ENCODE results near the gene MIPOL1. TPM values are rescaled to one million over a fixed set of nuclear protein-coding genes. Genes with fewer than 3 reads are reported as not detected.
A peak's percentile ranks its signal among the peaks of the same experiment; 100 is the strongest.
"Not testable (repeated sequence)": the region's sequence is repeated elsewhere in the genome, so short reads cannot be mapped to it uniquely, and the experiment has no call there.

The MIPOL1 gene, protein sequence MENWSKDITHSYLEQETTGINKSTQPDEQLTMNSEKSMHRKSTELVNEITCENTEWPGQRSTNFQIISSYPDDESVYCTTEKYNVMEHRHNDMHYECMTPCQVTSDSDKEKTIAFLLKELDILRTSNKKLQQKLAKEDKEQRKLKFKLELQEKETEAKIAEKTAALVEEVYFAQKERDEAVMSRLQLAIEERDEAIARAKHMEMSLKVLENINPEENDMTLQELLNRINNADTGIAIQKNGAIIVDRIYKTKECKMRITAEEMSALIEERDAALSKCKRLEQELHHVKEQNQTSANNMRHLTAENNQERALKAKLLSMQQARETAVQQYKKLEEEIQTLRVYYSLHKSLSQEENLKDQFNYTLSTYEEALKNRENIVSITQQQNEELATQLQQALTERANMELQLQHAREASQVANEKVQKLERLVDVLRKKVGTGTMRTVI
- total RNA-seq = 10.4 and 11.3 TPM in 2 replicates
- polyA plus RNA-seq (2012) = 2.3 TPM

DNA sequence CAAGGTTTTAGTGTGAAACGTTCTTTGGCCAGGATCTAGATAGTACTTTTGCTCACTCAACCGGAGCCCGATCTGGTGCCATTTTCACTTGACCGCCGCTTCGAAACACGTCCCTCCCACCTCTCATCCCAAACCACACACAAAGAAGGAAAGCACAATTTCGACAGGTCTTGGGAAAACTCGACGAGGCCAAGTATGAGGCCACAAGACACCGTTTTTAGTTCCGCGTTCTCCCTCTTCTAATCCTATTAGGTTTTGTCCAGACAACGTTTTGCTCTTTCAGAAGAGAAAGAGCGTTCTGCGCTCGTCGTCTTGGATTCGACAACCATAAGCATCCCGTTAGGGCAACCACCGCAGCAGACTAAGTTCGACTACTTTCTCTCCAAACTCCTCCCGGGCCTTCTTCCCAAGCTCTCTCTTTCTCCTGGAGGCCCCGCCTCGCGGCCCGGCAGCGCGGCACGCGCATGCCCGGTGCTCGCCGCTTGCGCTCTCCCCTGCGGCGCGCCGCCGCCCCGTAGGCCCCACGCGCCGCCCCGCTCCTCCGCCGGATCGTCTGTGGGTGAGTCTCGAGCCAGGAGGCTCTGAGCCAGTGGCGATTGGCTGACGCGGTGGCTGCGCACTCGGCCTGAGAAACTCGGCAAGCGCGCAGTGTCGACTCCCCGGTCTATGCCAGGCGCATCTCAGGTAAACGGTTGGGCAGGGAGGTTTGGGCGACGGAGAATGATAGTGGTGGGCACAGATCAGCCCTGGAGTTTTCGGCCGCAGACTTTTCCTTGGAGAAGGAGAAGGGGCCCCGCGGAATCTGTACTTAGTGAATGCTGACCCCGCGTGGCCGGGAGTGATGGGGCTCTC is at the start of gene MIPOL1:
Gene MIPOL1 (plus strand): TSS at position 517 of the 852 bp plus-strand sequence. CDS start 49,952 bp downstream, outside the sequence.
- DNase-seq (ENCODE audit: low read depth) = peak; percentile 93

DNA sequence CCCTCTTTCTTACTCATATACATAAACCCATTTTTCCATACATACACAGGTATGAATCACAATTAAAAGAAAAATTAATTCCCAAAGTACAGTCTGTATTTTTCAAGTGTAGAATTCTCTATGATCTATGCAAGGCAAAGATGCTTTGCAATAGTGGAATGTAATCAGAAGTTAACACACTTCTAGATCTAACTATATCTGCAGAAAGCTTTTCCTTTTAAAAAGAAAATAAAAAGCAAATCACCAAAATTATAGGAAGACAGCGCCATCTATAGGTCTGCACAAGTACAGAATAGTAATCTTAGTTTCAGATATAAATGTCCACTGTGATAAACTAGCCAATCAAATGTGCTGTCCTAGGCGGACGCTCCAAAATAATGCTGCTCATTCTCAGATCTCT is 47.3 kb upstream of the MIPOL1 start:
- peak; percentile 61 for DNase-seq (ENCODE audit: low read depth)

DNA sequence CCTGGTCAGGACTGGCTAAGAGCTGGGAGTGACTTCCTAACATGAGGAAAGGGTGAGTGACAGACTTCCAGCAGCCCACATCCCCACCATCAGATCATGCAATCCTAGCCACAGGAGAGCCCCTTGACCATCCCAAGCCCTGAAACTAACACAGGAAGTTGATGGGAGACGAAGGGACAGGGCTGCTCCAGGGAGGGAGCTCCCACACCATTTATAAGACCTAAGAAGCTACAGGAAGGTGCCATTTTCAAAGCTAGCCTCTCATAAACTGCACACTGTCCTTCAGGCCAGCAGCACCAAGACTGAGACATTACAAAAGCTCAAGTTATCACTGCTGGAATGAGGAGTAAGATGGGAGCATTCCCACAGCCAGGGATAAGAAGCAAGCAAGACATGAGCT is 44.7 kb upstream of the MIPOL1 start:
- DNase-seq (ENCODE audit: low read depth) = no peak

DNA sequence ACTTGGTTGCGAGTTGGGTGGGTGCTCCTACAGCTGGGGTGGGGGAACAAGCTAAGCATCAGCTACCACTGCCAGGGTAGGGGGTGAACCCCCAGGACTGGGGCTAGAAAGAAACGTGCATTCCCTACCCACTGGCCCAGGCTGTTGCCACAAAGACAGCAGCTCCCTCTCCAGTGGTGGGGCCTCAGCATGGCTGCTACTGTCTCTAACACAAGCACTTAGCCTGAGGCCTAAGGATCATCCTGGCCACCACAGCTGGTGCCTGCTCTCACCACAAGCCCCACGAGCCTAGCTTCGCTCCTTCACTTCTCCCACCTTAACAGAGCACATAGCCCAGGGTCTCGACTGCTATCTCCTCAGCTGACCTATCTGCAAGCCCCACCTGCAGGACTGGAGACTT is 44.3 kb upstream of the MIPOL1 start:
- no peak for DNase-seq (ENCODE audit: low read depth)

DNA sequence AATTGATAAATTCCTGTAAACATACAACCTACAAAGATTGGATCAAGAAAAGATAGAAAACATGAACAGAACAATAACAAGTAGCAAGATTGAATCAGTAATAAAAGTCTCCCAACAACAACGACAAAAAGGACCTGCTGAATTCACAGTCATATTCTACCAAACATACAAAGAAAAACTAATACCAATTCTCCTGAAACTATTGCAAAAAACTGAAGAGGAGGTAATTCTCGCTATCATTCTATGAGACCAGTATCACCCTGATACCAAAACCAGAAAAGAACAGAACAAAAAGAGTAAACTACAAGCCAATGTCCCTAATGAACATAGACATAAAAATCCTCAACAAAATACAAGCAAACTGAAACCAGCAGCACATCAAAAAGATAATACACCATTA is 39.8 kb upstream of the MIPOL1 start:
- no peak for DNase-seq (ENCODE audit: low read depth)

DNA sequence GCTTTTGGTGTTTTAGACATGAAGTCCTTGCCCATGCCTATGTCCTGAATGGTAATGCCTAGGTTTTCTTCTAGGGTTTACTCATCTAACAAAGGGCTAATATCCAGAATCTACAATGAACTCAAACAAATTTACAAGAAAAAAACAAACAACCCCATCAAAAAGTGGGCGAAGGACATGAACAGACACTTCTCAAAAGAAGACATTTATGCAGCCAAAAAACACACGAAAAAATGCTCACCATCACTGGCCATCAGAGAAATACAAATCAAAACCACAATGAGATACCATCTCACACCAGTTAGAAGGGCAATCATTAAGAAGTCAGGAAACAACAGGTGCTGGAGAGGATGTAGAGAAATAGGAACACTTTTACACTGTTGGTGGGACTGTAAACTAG is 35.4 kb upstream of the MIPOL1 start:
- DNase-seq (ENCODE audit: low read depth) = not testable (repeated sequence)

DNA sequence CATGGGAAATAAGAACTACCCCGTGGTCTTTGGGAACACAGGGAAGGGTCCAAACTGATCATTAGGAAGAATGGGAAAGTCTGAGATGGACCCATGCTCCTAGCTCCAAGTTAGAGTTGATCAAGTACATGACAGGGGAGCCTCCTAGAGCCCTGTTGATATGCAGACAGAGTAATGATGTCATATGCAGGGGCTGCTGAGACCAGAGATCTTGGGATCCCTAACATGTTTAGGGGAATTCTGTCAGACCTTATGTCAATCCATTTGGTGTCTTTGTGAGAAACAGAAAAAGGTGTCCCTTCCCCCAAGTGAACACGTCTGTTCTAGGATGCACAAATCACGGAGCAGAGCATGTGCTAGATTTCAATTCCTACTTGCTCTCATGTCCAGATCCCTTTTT is 31.9 kb upstream of the MIPOL1 start:
- DNase-seq (ENCODE audit: low read depth) = no peak

DNA sequence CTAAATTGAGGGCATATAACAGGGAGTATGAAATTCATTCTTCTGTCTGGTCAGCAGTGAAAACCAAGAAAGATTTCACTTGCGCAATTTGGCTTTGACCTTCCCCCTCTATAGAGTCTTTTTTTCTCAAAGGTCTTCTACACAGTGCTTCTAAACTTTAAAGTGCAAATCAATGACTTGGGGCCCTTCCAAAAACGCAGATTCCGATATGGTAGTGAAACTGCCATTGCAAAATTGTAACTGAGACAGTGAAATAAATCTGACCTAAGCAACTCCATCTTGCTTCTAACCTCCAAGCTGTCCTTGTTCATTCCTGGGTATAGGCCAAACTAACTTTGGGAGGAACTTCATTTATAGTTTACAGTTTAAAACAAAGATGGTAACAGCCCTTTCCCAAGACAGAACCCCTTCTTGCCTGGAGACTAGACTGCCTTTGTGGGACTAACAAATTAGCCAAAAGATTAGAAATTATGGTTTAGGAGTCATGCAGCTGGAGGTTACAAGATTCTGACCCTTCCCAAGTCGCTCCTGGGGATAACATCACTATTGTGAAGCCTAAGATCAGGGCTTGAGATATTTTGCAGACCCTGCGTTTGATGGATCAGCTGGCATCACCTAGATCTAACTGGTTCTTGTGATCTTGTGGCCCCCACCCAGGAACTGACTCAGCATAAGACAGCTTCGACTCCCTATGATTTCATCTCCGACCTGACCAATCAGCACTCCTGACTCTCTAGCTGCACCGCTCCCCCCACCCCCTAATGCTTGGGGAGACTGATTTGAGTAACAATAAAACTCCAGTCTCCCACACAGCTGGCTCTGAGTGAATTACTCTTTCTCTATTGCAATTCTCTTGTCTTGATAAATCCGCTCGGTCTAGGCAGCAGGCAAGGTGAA is 30.3 kb upstream of the MIPOL1 start:
- no peak for DNase-seq (ENCODE audit: low read depth)

DNA sequence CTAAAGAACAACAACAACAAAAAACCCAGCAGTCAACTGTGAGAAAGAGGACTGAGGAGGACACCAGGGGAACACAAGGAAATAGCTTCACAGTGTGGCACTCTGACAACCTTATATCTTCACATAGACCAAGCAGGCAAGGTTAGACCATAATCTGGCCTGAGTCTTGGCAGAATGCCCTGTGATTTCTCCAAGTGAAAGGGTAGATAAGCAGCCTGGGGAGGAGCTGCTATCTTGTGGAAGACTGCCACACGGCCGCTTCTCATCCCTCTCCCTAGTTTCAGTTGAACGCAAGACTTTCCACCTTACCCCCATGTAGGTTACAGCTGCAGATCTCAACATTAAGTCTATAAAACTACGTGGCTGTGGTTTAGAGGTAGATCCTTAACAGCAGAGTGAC is 29.0 kb upstream of the MIPOL1 start:
- DNase-seq (ENCODE audit: low read depth) = no peak

DNA sequence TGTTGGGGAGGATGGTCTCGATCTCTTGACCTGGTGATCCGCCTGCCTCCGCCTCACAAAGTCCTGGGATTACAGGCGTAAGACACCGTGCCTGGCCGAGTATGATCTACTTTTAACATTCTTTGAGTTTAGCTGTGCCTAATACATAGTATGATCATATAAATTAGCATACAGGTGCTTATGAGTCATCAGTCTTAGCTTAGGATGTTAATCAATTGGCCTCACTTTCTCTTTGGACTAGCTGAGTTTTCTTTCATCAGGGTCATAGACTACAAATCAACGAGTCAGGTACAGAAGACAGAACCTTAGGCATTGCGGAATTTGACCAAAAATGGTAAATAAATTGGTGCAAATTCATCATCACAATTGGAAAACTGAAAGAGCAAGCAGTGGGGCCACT is 27.5 kb upstream of the MIPOL1 start:
- DNase-seq (ENCODE audit: low read depth) = no peak

DNA sequence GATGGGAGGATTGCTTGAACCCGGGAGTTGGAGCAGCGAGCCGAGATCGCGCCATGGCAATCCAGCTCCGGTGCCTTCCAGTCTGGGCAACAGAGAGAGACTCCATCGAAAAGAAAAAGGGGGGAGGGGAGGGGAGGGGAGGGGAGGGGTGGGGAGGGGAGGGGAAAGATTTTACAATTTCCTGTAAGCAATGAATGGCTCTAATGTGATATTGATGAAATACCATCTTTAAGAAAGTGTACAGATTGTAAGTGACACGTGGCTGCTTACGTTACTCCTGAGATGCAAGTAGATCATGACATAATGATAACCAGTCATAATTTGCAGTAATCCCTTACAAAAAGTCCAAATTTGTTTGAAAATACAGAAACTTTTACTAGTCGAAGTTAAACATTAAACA is 26.7 kb upstream of the MIPOL1 start:
- DNase-seq (ENCODE audit: low read depth) = no peak

DNA sequence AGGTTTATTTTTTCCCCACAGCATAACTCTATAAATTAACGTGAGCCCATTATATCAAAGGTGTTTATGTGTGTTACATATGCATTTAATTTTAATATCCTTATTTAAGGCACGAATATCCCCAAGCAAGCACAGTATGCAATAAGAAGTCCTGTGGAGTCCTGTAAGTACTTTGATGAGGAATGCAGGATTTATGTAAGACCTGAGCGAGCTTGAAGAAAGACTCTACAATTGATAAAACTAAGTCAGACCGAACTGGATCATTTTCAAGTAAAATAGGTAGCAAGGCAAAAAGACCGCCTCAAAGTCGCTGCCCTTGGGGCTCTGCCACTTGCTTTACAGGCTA is 26.1 kb upstream of the MIPOL1 start:
- no peak for DNase-seq (ENCODE audit: low read depth)

DNA sequence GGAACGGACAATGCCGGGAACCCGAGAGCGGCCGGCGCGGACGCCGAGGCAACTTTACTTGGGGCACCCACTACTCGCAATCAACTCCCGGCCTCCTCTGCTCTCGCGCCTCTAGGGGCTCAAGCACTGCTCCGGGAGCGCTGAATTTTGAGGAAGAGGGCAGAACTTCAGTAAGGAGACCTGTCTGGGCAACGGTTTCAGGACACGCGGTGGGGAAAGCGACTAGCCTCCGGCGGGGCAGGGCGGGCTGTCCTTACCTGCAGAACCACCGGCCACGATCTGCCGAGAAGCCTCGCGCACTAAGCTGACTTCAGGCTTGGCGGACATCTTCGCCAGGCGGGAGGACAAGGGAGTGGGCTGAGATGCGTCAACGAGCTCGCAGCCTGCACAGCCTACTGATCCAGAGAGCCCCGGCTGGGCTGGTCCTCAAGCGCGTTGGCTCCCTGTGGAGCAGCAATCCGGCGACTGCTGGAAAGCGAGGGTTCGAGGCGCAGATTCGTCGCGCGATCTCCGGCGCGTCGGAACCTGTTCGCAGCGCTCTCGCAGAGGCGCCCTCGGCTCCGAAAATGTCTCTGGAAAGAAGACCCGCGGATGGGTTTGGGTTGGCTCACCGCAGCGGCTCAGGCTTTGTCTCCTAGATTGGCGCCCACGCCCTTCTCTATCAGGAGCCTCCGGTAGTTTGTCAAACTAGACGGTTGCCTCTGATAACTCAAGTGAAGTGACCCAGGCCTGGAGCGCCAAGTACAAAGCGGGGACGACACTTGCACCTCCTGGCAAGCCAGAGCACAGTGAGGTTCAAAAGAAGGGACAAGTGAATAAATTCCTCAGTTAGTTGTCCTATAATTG is 25.5 kb upstream of the MIPOL1 start, which contains the start of gene SLC25A21:
Gene SLC25A21 (minus strand): TSS at position 583 of the 846 bp plus-strand sequence.
- peak; percentile 87 for DNase-seq (ENCODE audit: low read depth)

DNA sequence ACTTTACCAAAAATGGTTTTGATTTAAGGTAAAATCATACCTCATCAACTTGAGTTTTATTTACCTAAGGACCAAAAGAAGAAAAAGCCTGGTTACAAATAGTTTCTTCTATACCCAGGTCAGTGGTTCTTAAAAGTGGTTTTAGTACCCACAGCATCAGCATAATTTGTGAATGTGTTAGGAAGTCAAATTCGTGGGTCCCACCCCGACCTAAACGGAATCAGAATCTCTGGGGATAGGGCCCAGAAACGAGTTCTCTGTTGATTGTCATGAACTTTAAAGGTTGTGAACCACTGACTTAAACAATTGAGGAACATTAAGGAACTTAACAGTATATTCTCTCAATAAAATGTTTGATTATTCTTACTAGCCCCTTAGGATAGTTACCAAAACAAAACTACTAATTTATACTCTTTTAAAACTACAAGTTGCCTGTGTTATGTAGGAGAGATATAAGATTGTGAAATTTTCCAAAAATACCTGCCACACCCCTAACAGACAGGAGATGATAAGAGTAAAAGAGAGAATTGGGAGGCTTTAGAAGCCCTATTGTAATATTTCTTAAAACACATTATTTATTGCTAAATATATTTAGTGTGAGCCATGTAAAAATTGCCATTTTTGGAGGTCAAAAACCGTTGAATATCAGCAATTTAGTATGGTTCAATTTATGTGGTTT is 24.7 kb upstream of the MIPOL1 start:
- no peak for DNase-seq (ENCODE audit: low read depth)

DNA sequence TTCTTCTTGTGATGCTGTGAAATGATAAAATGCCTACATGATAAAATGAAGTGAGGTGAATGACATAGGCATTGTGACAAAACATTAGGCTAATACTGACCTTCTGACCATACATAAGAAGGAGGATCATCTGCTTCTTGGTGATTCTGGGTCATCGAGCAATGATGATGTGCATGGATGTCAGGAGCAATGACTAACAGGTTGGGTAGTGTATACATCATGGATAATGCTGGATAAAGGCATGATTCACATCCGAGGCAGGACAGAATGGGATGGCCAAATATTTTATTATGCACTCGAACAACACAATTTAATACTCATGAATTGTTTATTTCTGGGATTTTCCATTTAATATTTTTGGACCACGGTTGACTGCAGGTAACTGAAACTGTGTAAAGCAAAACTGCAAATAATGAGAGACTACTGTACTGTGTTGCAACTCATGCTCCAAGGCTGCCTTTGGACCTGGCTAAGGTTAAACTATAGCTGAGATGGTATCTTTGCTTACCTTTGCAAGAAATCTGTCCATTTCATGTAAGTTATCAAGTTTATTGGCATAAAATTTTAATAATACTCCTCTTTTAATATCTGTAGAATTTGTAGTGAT is 17.7 kb upstream of the MIPOL1 start:
- no peak for DNase-seq (ENCODE audit: low read depth)

DNA sequence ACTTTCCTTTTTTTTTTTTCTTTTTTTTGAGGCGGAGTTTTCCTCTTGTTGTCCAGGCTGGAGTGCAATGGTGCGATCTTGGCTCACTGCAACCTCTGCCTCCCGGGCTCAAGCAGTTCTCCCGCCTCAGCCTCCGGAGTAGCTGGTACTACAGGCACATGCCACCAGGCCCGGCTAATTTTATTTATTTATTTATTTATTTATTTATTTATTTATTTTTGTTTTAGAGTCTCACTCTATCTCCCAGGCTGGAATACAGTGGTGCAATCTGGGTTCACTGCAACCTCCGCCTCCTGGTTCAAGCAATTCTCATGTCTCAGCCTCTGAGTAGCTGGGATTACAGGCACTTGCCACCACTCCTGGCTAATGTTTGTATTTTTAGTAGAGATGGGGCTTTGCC is 16.9 kb upstream of the MIPOL1 start:
- DNase-seq (ENCODE audit: low read depth) = not testable (repeated sequence)

DNA sequence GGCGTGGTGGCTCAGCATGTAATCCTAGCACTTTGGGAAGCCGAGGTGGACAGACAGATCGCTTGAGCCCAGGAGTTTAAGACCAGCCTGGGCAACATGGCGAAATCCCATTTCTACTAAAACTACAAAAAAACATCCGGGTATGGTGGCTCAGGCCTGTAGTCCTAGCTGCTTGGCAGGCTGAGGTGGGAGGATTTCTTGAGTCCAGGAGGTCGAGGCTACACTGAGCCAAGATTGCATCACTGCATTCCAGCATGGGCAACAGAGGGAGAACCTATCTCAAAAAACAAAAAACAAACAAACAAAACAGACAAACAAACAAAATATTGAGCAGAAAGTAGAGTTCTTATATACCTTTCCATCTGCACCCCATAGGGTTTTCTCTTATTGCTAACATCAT is 16.3 kb upstream of the MIPOL1 start:
- no peak for DNase-seq (ENCODE audit: low read depth)

DNA sequence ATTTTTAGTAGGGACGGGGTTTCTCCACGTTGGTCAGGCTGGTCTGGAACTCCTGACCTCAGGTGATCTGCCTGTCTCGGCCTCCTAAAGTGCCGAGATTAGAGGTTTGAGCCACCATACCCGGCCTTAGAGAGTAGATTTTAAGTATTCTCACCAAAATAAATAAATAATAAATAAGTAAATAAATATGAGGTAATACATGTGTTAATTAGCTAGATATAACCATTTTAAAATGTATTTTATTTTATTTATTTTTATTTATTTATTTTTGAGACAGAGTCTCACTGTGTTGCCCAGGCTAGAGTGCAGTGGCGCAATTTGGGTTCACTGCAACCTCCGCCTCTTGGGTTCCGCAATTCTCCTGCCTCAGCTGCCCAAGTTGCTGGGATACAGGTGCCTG is 13.2 kb upstream of the MIPOL1 start:
- not testable (repeated sequence) for DNase-seq (ENCODE audit: low read depth)

DNA sequence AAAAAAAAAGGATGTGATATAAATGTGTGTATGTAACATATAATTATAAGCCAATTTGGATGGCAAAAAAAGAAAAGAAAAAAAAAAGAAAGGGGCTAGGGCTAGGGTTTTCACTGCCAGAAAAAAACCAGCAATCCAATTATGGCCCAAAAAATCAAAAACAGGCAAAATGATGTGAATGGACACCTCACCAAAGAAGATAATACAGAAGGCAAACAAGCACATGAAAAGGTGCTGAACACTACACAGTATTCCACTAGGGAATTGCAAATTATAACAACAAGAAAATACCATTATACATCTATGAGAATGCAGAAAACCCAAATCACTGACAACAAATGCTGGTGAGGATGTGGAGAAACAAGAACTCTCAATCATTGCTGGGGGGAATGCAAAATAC is 12.1 kb upstream of the MIPOL1 start:
- DNase-seq (ENCODE audit: low read depth) = no peak
